IMR-90 (cell line): ENCODE data around the gene MYBPC3. TPM values are rescaled to one million over a fixed set of nuclear protein-coding genes. Genes with fewer than 3 reads are reported as not detected.

Experiments used
- ATAC-seq: fragments of 200-7000 bp; cut with Tn5 transposase; 2 replicates; pipeline ENCODE4 v1.9.1; 2020; ENCODE audit warnings: low read depth, mild to moderate bottlenecking, moderate library complexity
- BruUV-seq: library from RNA; stranded (reverse); fragments of 400-500 nt; replicated peaks from 2 replicates; lab custom pipeline; 2021; lab: Mats Ljungman, UMichigan
- CTCF ChIA-PET: fragments of 300-600 bp; formaldehyde crosslinking; extraction: SDS; loops from one replicate; lab custom pipeline; 2021; ENCODE audit warnings: antibody characterized with exemption; lab: Yijun Ruan, JAX
- POLR2A ChIA-PET: fragments of 300-600 bp; sonication (Branson Sonifier 250); formaldehyde crosslinking; loops from one replicate; lab custom pipeline; 2022; ENCODE audit warnings: antibody characterized with exemption; ENCODE audit not compliant: unreplicated experiment; lab: Charles Lee
- DNase-seq: peaks from one replicate; pipeline ENCODE4 v3.0.0; 2013
- H2AFZ ChIP-seq: replicated peaks from 2 replicates; pipeline ENCODE3; 2013; ENCODE audit warnings: low read length, mild to moderate bottlenecking; ENCODE audit not compliant: poor library complexity
- H2AK5ac ChIP-seq: 2 replicates; pipeline ENCODE4 v1.6.1; 2013; ENCODE audit warnings: low read depth, low read length, inconsistent platforms
- H2AK9ac ChIP-seq: replicated peaks from 2 replicates; pipeline ENCODE3; 2013; ENCODE audit warnings: mild to moderate bottlenecking, low read depth, low read length, moderate library complexity; ENCODE audit not compliant: poor library complexity
- H2BK120ac ChIP-seq: 2 replicates; pipeline ENCODE4 v1.6.1; 2013; ENCODE audit warnings: low read depth, low read length, inconsistent platforms
- H2BK15ac ChIP-seq: 3 replicates; pipeline ENCODE4 v1.6.1; 2013; ENCODE audit warnings: low read depth, low read length, inconsistent platforms
- H2BK20ac ChIP-seq: 2 replicates; pipeline ENCODE4 v1.6.1; 2013; ENCODE audit warnings: low read depth, mild to moderate bottlenecking, inconsistent platforms, low read length, moderate library complexity
- H2BK5ac ChIP-seq: 2 replicates; pipeline ENCODE4 v1.6.1; 2013; ENCODE audit warnings: mild to moderate bottlenecking, low read depth, low read length, inconsistent platforms; ENCODE audit not compliant: poor library complexity, severe bottlenecking
- H3K14ac ChIP-seq: replicated peaks from 2 replicates; pipeline ENCODE4 v1.6.1; 2013; ENCODE audit warnings: low read depth, low read length, inconsistent platforms
- H3K18ac ChIP-seq: 2 replicates; pipeline ENCODE4 v1.6.1; 2013; ENCODE audit warnings: low read depth, low read length, control low read depth
- H3K23ac ChIP-seq: 2 replicates; pipeline ENCODE4 v1.6.1; 2013; ENCODE audit warnings: low read depth, low read length, inconsistent platforms
- H3K27ac ChIP-seq: 2 replicates; pipeline ENCODE4 v1.5.1; 2013; ENCODE audit warnings: mild to moderate bottlenecking, control low read depth, low read length; ENCODE audit not compliant: insufficient read depth
- H3K27me3 ChIP-seq: 2 replicates; pipeline ENCODE4 v1.6.1; 2013; ENCODE audit warnings: low read length; ENCODE audit not compliant: control insufficient read depth, insufficient read depth
- H3K36me3 ChIP-seq: 2 replicates; pipeline ENCODE4 v1.6.1; 2013; ENCODE audit warnings: low read length, mixed read lengths; ENCODE audit not compliant: control insufficient read depth, insufficient read depth
- H3K4ac ChIP-seq: 2 replicates; pipeline ENCODE4 v1.6.1; 2013; ENCODE audit warnings: low read depth, low read length, inconsistent platforms
- H3K4me1 ChIP-seq: 2 replicates; pipeline ENCODE4 v1.6.1; 2013; ENCODE audit warnings: low read length, mixed read lengths; ENCODE audit not compliant: control insufficient read depth, insufficient read depth
- H3K4me2 ChIP-seq: 2 replicates; pipeline ENCODE4 v1.6.1; 2013; ENCODE audit warnings: low read depth, mild to moderate bottlenecking, control low read depth, low read length, moderate library complexity
- H3K4me3 ChIP-seq: 2 replicates; pipeline ENCODE4 v1.5.1; 2013; ENCODE audit warnings: low read depth, mild to moderate bottlenecking, control low read depth, low read length, moderate library complexity; ENCODE audit not compliant: insufficient read depth
- H3K56ac ChIP-seq: 2 replicates; pipeline ENCODE4 v1.6.1; 2013; ENCODE audit warnings: low read length, inconsistent platforms; ENCODE audit not compliant: insufficient read depth; ENCODE audit errors: extremely low read depth
- H3K79me1 ChIP-seq, 2 experiments: 2 replicates each; pipeline ENCODE4 v1.6.1; 2013; ENCODE audit warnings: low read length in 2 of 2, inconsistent platforms in 1 of 2, low read depth in 1 of 2
- H3K9ac ChIP-seq: 2 replicates; pipeline ENCODE4 v1.6.1; 2013; ENCODE audit warnings: low read depth, low read length, control low read depth
- H3K9me1 ChIP-seq: 2 replicates; pipeline ENCODE4 v1.6.1; 2013; ENCODE audit warnings: low read length, inconsistent platforms; ENCODE audit not compliant: insufficient read depth
- H3K9me3 ChIP-seq: 2 replicates; pipeline ENCODE4 v1.6.1; 2013; ENCODE audit warnings: low read length; ENCODE audit not compliant: control insufficient read depth, insufficient read depth
- H4K20me1 ChIP-seq: 2 replicates; pipeline ENCODE4 v1.6.1; 2013; ENCODE audit warnings: low read length, inconsistent platforms; ENCODE audit not compliant: insufficient read depth
- H4K5ac ChIP-seq: 2 replicates; pipeline ENCODE4 v1.6.1; 2013; ENCODE audit warnings: mild to moderate bottlenecking, low read depth, low read length, control low read depth
- H4K8ac ChIP-seq, 2 experiments: 2 replicates each; pipeline ENCODE4 v1.6.1; 2013; ENCODE audit warnings: low read depth in 2 of 2, low read length in 2 of 2, control low read depth in 1 of 2, inconsistent platforms in 1 of 2
- H4K91ac ChIP-seq: 2 replicates; pipeline ENCODE4 v1.6.1; 2013; ENCODE audit warnings: low read depth, low read length, inconsistent platforms; ENCODE audit not compliant: insufficient read depth
- BHLHE40 ChIP-seq: fragments of 150-350 bp; IDR thresholded peaks from 2 replicates; pipeline ENCODE4 v1.6.1; 2016; ENCODE audit warnings: mild to moderate bottlenecking, low read depth, low read length
- CEBPB ChIP-seq: IDR thresholded peaks from 2 replicates; pipeline ENCODE4 v1.6.1; 2012; ENCODE audit warnings: low read depth, low read length, improper control_type of control experiment
- CHD1 ChIP-seq: IDR thresholded peaks from 2 replicates; pipeline ENCODE4 v1.6.1; 2012; ENCODE audit warnings: low read depth, low read length, improper control_type of control experiment
- CTCF ChIP-seq: conservative IDR thresholded peaks from 2 replicates; pipeline ENCODE4 v1.5.1; 2012; ENCODE audit warnings: mild to moderate bottlenecking, low read depth, low read length, improper control_type of control experiment
- ELK1 ChIP-seq: fragments of 150-350 bp; IDR thresholded peaks from 2 replicates; pipeline ENCODE4 v1.6.1; 2016; ENCODE audit warnings: low read depth, mild to moderate bottlenecking, low read length, moderate library complexity, borderline replicate concordance
- FOS ChIP-seq: fragments of 150-350 bp; IDR thresholded peaks from 2 replicates; pipeline ENCODE4 v1.6.1; 2016; ENCODE audit warnings: low read depth, low read length
- MAFK ChIP-seq: IDR thresholded peaks from 2 replicates; pipeline ENCODE4 v1.6.1; 2012; ENCODE audit warnings: low read depth, low read length, improper control_type of control experiment
- MAZ ChIP-seq: IDR thresholded peaks from 2 replicates; pipeline ENCODE4 v1.6.1; 2012; ENCODE audit warnings: low read depth, mild to moderate bottlenecking, low read length, improper control_type of control experiment, moderate library complexity, borderline replicate concordance
- MXI1 ChIP-seq: IDR thresholded peaks from 2 replicates; pipeline ENCODE4 v1.6.1; 2012; ENCODE audit warnings: low read depth, mild to moderate bottlenecking, low read length, moderate library complexity, borderline replicate concordance
- NFE2L2 ChIP-seq: fragments of 150-350 bp; IDR thresholded peaks from 2 replicates; pipeline ENCODE4 v1.6.1; 2016; ENCODE audit warnings: low read depth, mild to moderate bottlenecking, low read length
- POLR2A ChIP-seq: IDR thresholded peaks from 2 replicates; pipeline ENCODE4 v1.6.1; 2012; ENCODE audit warnings: mild to moderate bottlenecking, low read depth, low read length
- RAD21 ChIP-seq: IDR thresholded peaks from 2 replicates; pipeline ENCODE4 v1.6.1; 2012; ENCODE audit warnings: low read length, improper control_type of control experiment
- RCOR1 ChIP-seq: IDR thresholded peaks from 2 replicates; pipeline ENCODE4 v1.6.1; 2012; ENCODE audit warnings: mild to moderate bottlenecking, low read length, improper control_type of control experiment; ENCODE audit not compliant: insufficient replicate concordance
- RFX5 ChIP-seq: IDR thresholded peaks from 2 replicates; pipeline ENCODE4 v1.8.0; 2012; ENCODE audit warnings: low read depth, mild to moderate bottlenecking, low read length, moderate library complexity
- SMC3 ChIP-seq: fragments of 150-350 bp; IDR thresholded peaks from 2 replicates; pipeline ENCODE4 v1.6.1; 2016; ENCODE audit warnings: low read depth, mild to moderate bottlenecking, antibody characterized with exemption, low read length, moderate library complexity
- USF2 ChIP-seq: fragments of 150-350 bp; IDR thresholded peaks from 2 replicates; pipeline ENCODE4 v1.6.1; 2017; ENCODE audit warnings: mild to moderate bottlenecking, antibody characterized with exemption, low read length, low read depth
- WGBS, 2 experiments: methylation state at CpG; one replicate each; pipeline versions ENCODE4 v1.1.5 to v1.1.7; 2013; ENCODE audit warnings: missing lambda C conversion rate in 2 of 2; ENCODE audit not compliant: insufficient read length in 1 of 2; ENCODE audit errors: extremely low coverage in 2 of 2; 5-methylcytosine and 5-hydroxymethylcytosine counted together
- dilution Hi-C: fragments of 300-500 bp; cut with HindIII; formaldehyde crosslinking; loops from one replicate; pipeline ENCODE4 v1.14.3; 2018; ENCODE audit warnings: low sequenced_read_pairs; ENCODE audit not compliant: unreplicated experiment
- in situ Hi-C: fragments of 300-500 bp; cut with MboI; formaldehyde crosslinking; loops from 3 replicates; pipeline ENCODE4 v1.14.3; 2019; ENCODE audit warnings: low sequenced_read_pairs, inconsistent platforms, mixed read lengths
- intact Hi-C: fragments of 100-400 bp; cut with micrococcal nuclease; formaldehyde crosslinking; loops from 2 replicates; pipeline ENCODE4 v1.10.0; 2022
- polyA plus RNA-seq, 3 experiments: library from polyadenylated mRNA; depleted of rRNA; stranded (reverse); fragments of >200 nt; gene quantifications; 2 replicates each; pipeline ENCODE4 v1.2.3, GENCODE V29; 2012; ENCODE audit warnings: low replicate concordance in 1 of 3
- total RNA-seq: library from RNA; depleted of rRNA; stranded (reverse); fragments of >200 nt; gene quantifications from 2 replicates; pipeline ENCODE4 v1.2.3, GENCODE V29; 2012

MYBPC3 gene
- total and polyA plus RNA-seq, 2 of the 4 experiments (the other 2 are of a cell fraction): not detected

GRCh38 chr11:47282462-47282861, 70.0 kb downstream of the MYBPC3 start:
- Histone ChIP-seq H3K36me3 (peaks cover 63% of the 10 kb centered on the region), H3K4me3 (no peak overlapping the region), H3K4me2 (no peak overlapping the region), H3K14ac (no peak overlapping the region), H3K9me1 (peaks cover 5% of the 10 kb centered on the region; the same call in 1 of the 2 replicates), H3K4me1 (no peaks in the 10 kb centered on the region), H2BK15ac (no peak overlapping the region), H3K27me3 (no peaks in the 10 kb centered on the region), H4K91ac (no peak overlapping the region), H4K5ac (no peak overlapping the region), H3K18ac (no peak overlapping the region), H4K8ac (no peak overlapping the region), H3K9ac (no peak overlapping the region), H2AK9ac (peak overlapping the region; percentile 15), H2BK5ac (no peak overlapping the region), H3K56ac (no peak overlapping the region), H2BK20ac (no peak overlapping the region), H3K9me3 (no peaks in the 10 kb centered on the region), H3K79me1 (peaks cover 0 to 4% of the 10 kb centered on the region in 2 experiments; a peak in 1 of 4 replicates), H2AFZ (no peak overlapping the region), H3K23ac (no peak overlapping the region), H2BK120ac (no peak overlapping the region), H2AK5ac (no peak overlapping the region), H3K4ac (no peak overlapping the region), H4K20me1 (no peaks in the 10 kb centered on the region), H3K27ac (no peak overlapping the region)
- in situ Hi-C loops (no loop called here), intact Hi-C loops (no loop called here), dilution Hi-C loops (no loop called here)
- no TSS peak for BruUV-seq
- DNase-seq: no peak
- WGBS, 2 experiments: no CpG with 5 or more reads among the region's 7 CpGs
- TF ChIP-seq FOS (no peak), CTCF (no peak), RAD21 (no peak), CHD1 (no peak), RCOR1 (no peak), NFE2L2 (no peak), MXI1 (no peak), RFX5 (no peak), BHLHE40 (no peak), USF2 (no peak), MAFK (no peak), POLR2A (no peak), ELK1 (no peak), MAZ (no peak), SMC3 (no peak), CEBPB (no peak)
- ChIA-PET CTCF (no interaction called here), POLR2A (no interaction called here)
- ATAC-seq: no peak
